ENCODE data around the gene PAX5. TPM values are rescaled to one million over a fixed set of nuclear protein-coding genes. Genes with fewer than 3 reads are reported as not detected.

Gene PAX5
- total RNA-seq, 1 experiment from 2014 or later: not detected

GRCh38 chr9:36935332-36935731 is 98.7 kb downstream of the PAX5 start:
- no peak for DNase-seq (ENCODE audit: low read depth)

GRCh38 chr9:36934478-36935065 is 99.5 kb downstream of the PAX5 start:
- DNase-seq (ENCODE audit: low read depth): no peak

GRCh38 chr9:36933676-36934215 is 100.3 kb downstream of the PAX5 start:
- no peak for DNase-seq (ENCODE audit: low read depth)

- no peak for DNase-seq (ENCODE audit: low read depth)
These were observed 101.9 kb downstream of the PAX5 start for GRCh38 chr9:36932198-36932597.

GRCh38 chr9:36930941-36931340 is 103.1 kb downstream of the PAX5 start:
- DNase-seq (ENCODE audit: low read depth): no peak

GRCh38 chr9:36929350-36929675 is 104.8 kb downstream of the PAX5 start:
- DNase-seq (ENCODE audit: low read depth): no peak

GRCh38 chr9:36928670-36929349 is 105.3 kb downstream of the PAX5 start:
- DNase-seq (ENCODE audit: low read depth): peak; percentile 66

GRCh38 chr9:36928210-36928609 is 105.9 kb downstream of the PAX5 start:
- DNase-seq (ENCODE audit: low read depth): peak; percentile 29

GRCh38 chr9:36924757-36925432 is 109.2 kb downstream of the PAX5 start:
- no peak for DNase-seq (ENCODE audit: low read depth)

GRCh38 chr9:36924071-36924470 is 110.0 kb downstream of the PAX5 start:
- DNase-seq (ENCODE audit: low read depth): peak; percentile 92

- no peak for DNase-seq (ENCODE audit: low read depth)
These were observed 110.9 kb downstream of the PAX5 start for GRCh38 chr9:36923025-36923625.

- DNase-seq (ENCODE audit: low read depth): peak; percentile 47
These were observed 111.5 kb downstream of the PAX5 start for GRCh38 chr9:36922548-36922947.

GRCh38 chr9:36914212-36914577 is 119.9 kb downstream of the PAX5 start:
- DNase-seq (ENCODE audit: low read depth): no peak

GRCh38 chr9:36913393-36914211 is 120.5 kb downstream of the PAX5 start:
- no peak for DNase-seq (ENCODE audit: low read depth)

GRCh38 chr9:36912620-36913019 is 121.4 kb downstream of the PAX5 start:
- no peak for DNase-seq (ENCODE audit: low read depth)

- DNase-seq (ENCODE audit: low read depth): no peak
These were observed 122.3 kb downstream of the PAX5 start for GRCh38 chr9:36911601-36912412.

GRCh38 chr9:36911037-36911436 is 123.0 kb downstream of the PAX5 start:
- DNase-seq (ENCODE audit: low read depth): no peak

GRCh38 chr9:36906492-36906891 is 127.6 kb downstream of the PAX5 start:
- DNase-seq (ENCODE audit: low read depth): no peak

- DNase-seq (ENCODE audit: low read depth): no peak
These were observed 128.7 kb downstream of the PAX5 start for GRCh38 chr9:36905101-36906066.
